Smooth muscle cell (in vitro differentiated cells): ENCODE results near the gene CAMK2B. TPM values are rescaled to one million over a fixed set of nuclear protein-coding genes. Genes with fewer than 3 reads are reported as not detected.

Experiments
- DNase-seq: peaks from one replicate; lab custom pipeline; 2025; ENCODE audit not compliant: unreplicated experiment; lab: John Stamatoyannopoulos, UW
- H2AFZ ChIP-seq: fragments of 200-600 bp; sonication (generic); 2 replicates; pipeline ENCODE4 v1.6.0; 2016; ENCODE audit warnings: antibody characterized with exemption, low read depth, mild to moderate bottlenecking
- H3F3A ChIP-seq: fragments of 200-600 bp; sonication (generic); 2 replicates; pipeline ENCODE4 v1.6.0; 2017; ENCODE audit warnings: antibody characterized with exemption, low read depth
- H3K27ac ChIP-seq: fragments of 200-600 bp; sonication (generic); 2 replicates; pipeline ENCODE4 v1.5.1; 2016; ENCODE audit warnings: low read depth, mild to moderate bottlenecking
- H3K27me3 ChIP-seq: fragments of 200-600 bp; sonication (generic); 2 replicates; pipeline ENCODE4 v1.6.1; 2016; ENCODE audit warnings: low read depth, mild to moderate bottlenecking
- H3K36me3 ChIP-seq: fragments of 200-600 bp; sonication (generic); 2 replicates; pipeline ENCODE4 v1.5.1; 2016; ENCODE audit warnings: low read depth
- H3K4me1 ChIP-seq: fragments of 200-600 bp; sonication (generic); 2 replicates; pipeline ENCODE4 v1.5.1; 2016; ENCODE audit warnings: low read depth
- H3K4me2 ChIP-seq: fragments of 200-600 bp; sonication (generic); 2 replicates; pipeline ENCODE4 v1.6.0; 2016; ENCODE audit warnings: mild to moderate bottlenecking
- H3K4me3 ChIP-seq: fragments of 200-600 bp; sonication (generic); 2 replicates; pipeline ENCODE4 v1.5.1; 2016; ENCODE audit warnings: mild to moderate bottlenecking
- H3K79me2 ChIP-seq: fragments of 200-600 bp; sonication (generic); 2 replicates; pipeline ENCODE4 v1.6.0; 2016; ENCODE audit warnings: low read depth, mild to moderate bottlenecking
- H3K9ac ChIP-seq: fragments of 200-600 bp; sonication (generic); 2 replicates; pipeline ENCODE4 v1.6.0; 2016; ENCODE audit warnings: low read depth
- H3K9me3 ChIP-seq: fragments of 200-600 bp; sonication (generic); replicated peaks from 2 replicates; pipeline ENCODE4 v1.5.1; 2016; ENCODE audit warnings: low read depth
- H4K20me1 ChIP-seq: fragments of 200-600 bp; sonication (generic); 2 replicates; pipeline ENCODE4 v1.6.0; 2016; ENCODE audit warnings: low read depth
- CTCF ChIP-seq: fragments of 200-600 bp; sonication (generic); IDR thresholded peaks from 2 replicates; pipeline ENCODE4 v1.5.1; 2017; ENCODE audit warnings: borderline replicate concordance, mild to moderate bottlenecking, antibody characterized with exemption; ENCODE audit not compliant: insufficient read depth, poor library complexity, severe bottlenecking
- WGBS: methylation state at CpG from one replicate; pipeline ENCODE4 v1.1.7; 2016; ENCODE audit warnings: low lambda C conversion rate; 5-methylcytosine and 5-hydroxymethylcytosine counted together
- polyA plus RNA-seq: library from polyadenylated mRNA; unstranded; fragments of >200 nt; fragmentation: Nextera tagmentation; extraction: Ambion mirVana; gene quantifications from 2 replicates; pipeline ENCODE4 v1.2.1, GENCODE V29; 2016
- total RNA-seq: library from RNA; depleted of rRNA; stranded (reverse); fragments of >200 nt; gene quantifications from 2 replicates; pipeline ENCODE4 v1.2.3, GENCODE V29; 2014

CAMK2B gene
- total and polyA plus RNA-seq, 2 experiments from 2014 or later, result not detected

GRCh38 chr7:44225566-44226395, 99.6 kb downstream of the CAMK2B start:
- H3K79me2 ChIP-seq, result no peaks in the 10 kb centered on the region
- no peaks in the 10 kb centered on the region for H4K20me1 ChIP-seq
- H3K27me3 ChIP-seq, result no peaks in the 10 kb centered on the region
- H3K4me2 ChIP-seq, result no peak overlapping the region
- H2AFZ ChIP-seq, result no peak overlapping the region
- H3K4me1 ChIP-seq, result peaks cover 5% of the 10 kb centered on the region
- TF ChIP-seq CTCF, result no peak
- H3F3A ChIP-seq, result no peaks in the 10 kb centered on the region
- H3K36me3 ChIP-seq, result no peaks in the 10 kb centered on the region
- no peak overlapping the region for H3K27ac ChIP-seq
- H3K9me3 ChIP-seq, result no peaks in the 10 kb centered on the region
- WGBS, result 83% methylated on average over 26 of the region's 26 CpGs
- no peak overlapping the region for H3K9ac ChIP-seq
- H3K4me3 ChIP-seq, result no peak overlapping the region
- DNase-seq, result no peak

GRCh38 chr7:44224974-44225565, 100.3 kb downstream of the CAMK2B start:
- Histone ChIP-seq H3F3A (no peaks in the 10 kb centered on the region), H3K36me3 (no peaks in the 10 kb centered on the region), H3K9me3 (no peaks in the 10 kb centered on the region), H2AFZ (no peak overlapping the region), H3K4me3 (no peak overlapping the region), H4K20me1 (no peaks in the 10 kb centered on the region), H3K4me2 (no peak overlapping the region), H3K27me3 (no peaks in the 10 kb centered on the region), H3K9ac (no peak overlapping the region), H3K4me1 (peaks cover 5% of the 10 kb centered on the region), H3K79me2 (no peaks in the 10 kb centered on the region), H3K27ac (no peak overlapping the region)
- DNase-seq, result no peak
- TF ChIP-seq CTCF, result no peak
- WGBS, result 89% methylated on average over 10 of the region's 10 CpGs

- Histone ChIP-seq H3K4me3 (no peak overlapping the region), H3K4me2 (no peak overlapping the region), H3K9me3 (no peaks in the 10 kb centered on the region), H3K36me3 (no peaks in the 10 kb centered on the region), H3K79me2 (no peaks in the 10 kb centered on the region), H3K4me1 (peaks cover 5% of the 10 kb centered on the region), H2AFZ (no peak overlapping the region), H3K27ac (no peak overlapping the region), H3K9ac (no peak overlapping the region), H3F3A (no peaks in the 10 kb centered on the region), H4K20me1 (no peaks in the 10 kb centered on the region), H3K27me3 (no peaks in the 10 kb centered on the region)
- 83% methylated on average over 18 of the region's 18 CpGs for WGBS
- DNase-seq, result no peak
- TF ChIP-seq CTCF, result no peak
Observed at GRCh38 chr7:44224080-44224973, 101.1 kb downstream of the CAMK2B start.
